SH-SY5Y (cell line): ENCODE results near the gene SUSD1.

Experiments used
- GATA2 ChIP-seq: IDR thresholded peaks from 2 replicates; pipeline ENCODE4 v1.6.1; 2011; ENCODE audit warnings: mild to moderate bottlenecking, low read depth, low read length
- GATA3 ChIP-seq: IDR thresholded peaks from 2 replicates; pipeline ENCODE4 v1.6.1; 2011; ENCODE audit warnings: low read depth, mild to moderate bottlenecking, low read length, moderate library complexity

The SUSD1 gene

GRCh38 chr9:112180387-112180881 is 5.3 kb upstream of the SUSD1 start:
- TF ChIP-seq GATA2 (no peak), GATA3 (no peak)

- no peak for TF ChIP-seq GATA2
- no peak for TF ChIP-seq GATA3
These were observed 4.7 kb upstream of the SUSD1 start for GRCh38 chr9:112179816-112180215.

- no peak for TF ChIP-seq GATA2
- TF ChIP-seq GATA3, result no peak
These were observed 1.4 kb upstream of the SUSD1 start for GRCh38 chr9:112176524-112176923.

GRCh38 chr9:112175796-112176315 is 759 bp upstream of the SUSD1 start:
- TF ChIP-seq GATA2 (no peak), GATA3 (no peak)

GRCh38 chr9:112174222-112174964 is 704 bp downstream of the SUSD1 start:
- TF ChIP-seq GATA2 (no peak), GATA3 (no peak)

- TF ChIP-seq GATA3, result no peak
- TF ChIP-seq GATA2, result no peak
These were observed 1.4 kb downstream of the SUSD1 start for GRCh38 chr9:112173489-112174221.

GRCh38 chr9:112170968-112171367 is 4.1 kb downstream of the SUSD1 start:
- no peak for TF ChIP-seq GATA3
- no peak for TF ChIP-seq GATA2

- TF ChIP-seq GATA3, result no peak
- TF ChIP-seq GATA2, result no peak
These were observed 4.9 kb downstream of the SUSD1 start for GRCh38 chr9:112170235-112170634.

- no peak for TF ChIP-seq GATA3
- no peak for TF ChIP-seq GATA2
These were observed 5.7 kb downstream of the SUSD1 start for GRCh38 chr9:112169368-112169767.

GRCh38 chr9:112168197-112168596 is 6.9 kb downstream of the SUSD1 start:
- TF ChIP-seq GATA3 (no peak), GATA2 (no peak)

- TF ChIP-seq GATA2 (no peak), GATA3 (no peak)
These were observed 8.6 kb downstream of the SUSD1 start for GRCh38 chr9:112166176-112167140.

GRCh38 chr9:112162621-112163413 is 12.3 kb downstream of the SUSD1 start:
- TF ChIP-seq GATA2 (peak; percentile 87; the same call in 1 of the 2 replicates), GATA3 (peak; percentile 94)

- TF ChIP-seq GATA2 (no peak), GATA3 (no peak)
These were observed 15.3 kb downstream of the SUSD1 start for GRCh38 chr9:112159781-112160180.
